Upper lobe of left lung (tissue), 6 donors: ENCODE measurements around the gene SLC5A5. TPM values are rescaled to one million over a fixed set of nuclear protein-coding genes. Genes with fewer than 3 reads are reported as not detected.

Experiments
- ATAC-seq, 2 donors: fragments of 200-7000 bp; cut with Tn5 transposase; one replicate each; pipeline ENCODE4 v1.9.1; 2022; ENCODE audit warnings: mild to moderate bottlenecking in 2 of 2, moderate library complexity in 2 of 2; ENCODE audit not compliant: low FRiP score in 2 of 2
- DNase-seq, 2 donors: peaks; one replicate each; pipeline ENCODE4 v3.0.0-alpha.2; 2019 to 2020
- H3K27ac ChIP-seq, 4 donors: fragments of 200-600 bp; sonication (generic); one replicate each; pipeline ENCODE4 v1.5.1; 2016 to 2019
- H3K27me3 ChIP-seq, 4 donors: fragments of 200-600 bp; sonication (generic); one replicate each; pipeline ENCODE4 v1.5.1; 2017 to 2019
- H3K36me3 ChIP-seq, 4 donors: fragments of 200-600 bp; sonication (generic); one replicate each; pipeline ENCODE4 v1.5.1; 2016 to 2019
- H3K4me1 ChIP-seq, 4 donors: fragments of 200-600 bp; sonication (generic); one replicate each; pipeline ENCODE4 v1.5.1; 2018 to 2019
- H3K4me3 ChIP-seq, 4 donors: fragments of 200-600 bp; sonication (generic); one replicate each; pipeline ENCODE4 v1.5.1; 2017 to 2019; ENCODE audit warnings: mild to moderate bottlenecking in 2 of 4, moderate library complexity in 1 of 4
- H3K9me3 ChIP-seq, 4 donors: fragments of 200-600 bp; sonication (generic); one replicate each; pipeline ENCODE4 v1.5.1; 2018 to 2019
- EP300 ChIP-seq, 4 donors: sonication (generic); formaldehyde crosslinking; IDR thresholded peaks; one replicate each; pipeline ENCODE4 v1.5.1; 2017; ENCODE audit warnings: antibody characterized with exemption in 4 of 4, control low read depth in 2 of 4
- POLR2A ChIP-seq, 4 donors: fragments of 450-650 bp; IDR thresholded peaks; one replicate each; pipeline ENCODE4 v1.5.1; 2016 to 2017; ENCODE audit warnings: antibody characterized with exemption in 4 of 4, mild to moderate bottlenecking in 2 of 4
- POLR2AphosphoS5 ChIP-seq, 2 donors: sonication (generic); formaldehyde crosslinking; IDR thresholded peaks; one replicate each; pipeline ENCODE4 v1.5.1; 2017; ENCODE audit warnings: antibody characterized with exemption in 2 of 2
- WGBS, 2 donors: methylation state at CpG; one replicate each; pipeline ENCODE4 v1.1.5; 2017 to 2018; 5-methylcytosine and 5-hydroxymethylcytosine counted together
- total RNA-seq, 6 donors: library from RNA; depleted of rRNA in 4 of 6; stranded (reverse); fragments of >200 nt in 4 of 6; gene quantifications; one replicate each; pipeline versions ENCODE4 v1.1.0 to v1.2.1, GENCODE V29; 2016 to 2021
- TF ChIP-seq, protein P1 (sequence below), 6 experiments: fragments of 450-650 bp in 4 of 6; fragments of 200-600 bp in 2 of 6; sonication (generic) in 2 of 6; IDR thresholded peaks; one replicate each; pipeline ENCODE4 v1.5.1; 2016 to 2019; ENCODE audit warnings: antibody characterized with exemption in 6 of 6
- donor health status: DM: no; HTN: no; CAD: no; lungs with moderate emphysema.
- donor health status: DM: no; HTN: yes; CAD: no; lungs with severe emphysema.

The SLC5A5 gene
- total RNA-seq, 6 donors from 2014 or later: under 0.01 to 0.15 TPM; not detected in 4

DNA sequence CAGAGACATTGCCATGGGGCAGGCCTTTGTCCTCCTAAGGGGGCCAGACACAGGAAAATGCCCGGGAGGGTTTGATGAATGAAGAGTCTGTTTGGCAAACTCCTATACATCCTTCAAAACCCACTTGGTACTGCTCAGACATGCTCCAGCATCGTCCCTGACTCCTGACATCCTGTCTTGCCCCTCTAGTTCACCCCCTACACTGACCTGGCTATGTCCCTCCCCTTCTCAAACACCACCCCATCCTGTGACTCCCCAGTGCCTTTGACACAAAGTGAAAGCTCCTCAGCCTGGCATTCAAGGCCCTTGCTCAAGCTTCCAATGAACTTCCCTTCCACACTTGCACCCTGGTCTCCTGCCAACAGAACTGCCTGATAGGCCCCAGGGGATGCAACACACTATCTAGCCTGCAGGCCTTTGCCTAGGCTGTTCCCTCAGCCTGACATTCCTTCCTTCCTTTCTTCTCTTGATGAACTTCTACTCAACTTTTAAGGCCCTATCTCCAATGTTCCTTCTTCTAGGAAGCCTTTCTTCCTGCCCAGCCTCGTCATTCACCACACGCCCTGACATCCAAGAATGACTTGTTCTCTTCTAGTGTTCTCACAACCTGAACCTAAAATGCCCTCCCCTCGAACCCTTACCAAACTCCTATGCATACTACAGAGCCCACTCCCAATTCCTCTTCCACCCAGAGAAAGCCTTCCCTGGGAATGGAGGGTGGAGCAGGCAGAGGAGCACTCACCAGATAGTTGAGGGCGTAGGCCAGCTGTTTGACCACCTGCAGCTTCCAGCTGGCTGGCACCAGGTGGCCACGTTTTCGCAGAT is 36.4 kb upstream of the SLC5A5 start:
- WGBS, 2 donors: 70 to 91% methylated on average over 8 of the region's 8 CpGs
- H3K27ac ChIP-seq: no peak overlapping the region
- no peak overlapping the region for H3K4me3 ChIP-seq
- no peaks in the 10 kb centered on the region for H3K27me3 ChIP-seq
- H3K4me1 ChIP-seq: peaks cover 0 to 10% (median 0%) of the 10 kb centered on the region in 4 donors
- TF ChIP-seq POLR2A (IDR thresholded peaks at IDR 0.05) (no peak), EP300 (IDR thresholded peaks at IDR 0.05) (no peak), POLR2AphosphoS5 (IDR thresholded peaks at IDR 0.05) (no peak)
- TF ChIP-seq, protein P1, sequence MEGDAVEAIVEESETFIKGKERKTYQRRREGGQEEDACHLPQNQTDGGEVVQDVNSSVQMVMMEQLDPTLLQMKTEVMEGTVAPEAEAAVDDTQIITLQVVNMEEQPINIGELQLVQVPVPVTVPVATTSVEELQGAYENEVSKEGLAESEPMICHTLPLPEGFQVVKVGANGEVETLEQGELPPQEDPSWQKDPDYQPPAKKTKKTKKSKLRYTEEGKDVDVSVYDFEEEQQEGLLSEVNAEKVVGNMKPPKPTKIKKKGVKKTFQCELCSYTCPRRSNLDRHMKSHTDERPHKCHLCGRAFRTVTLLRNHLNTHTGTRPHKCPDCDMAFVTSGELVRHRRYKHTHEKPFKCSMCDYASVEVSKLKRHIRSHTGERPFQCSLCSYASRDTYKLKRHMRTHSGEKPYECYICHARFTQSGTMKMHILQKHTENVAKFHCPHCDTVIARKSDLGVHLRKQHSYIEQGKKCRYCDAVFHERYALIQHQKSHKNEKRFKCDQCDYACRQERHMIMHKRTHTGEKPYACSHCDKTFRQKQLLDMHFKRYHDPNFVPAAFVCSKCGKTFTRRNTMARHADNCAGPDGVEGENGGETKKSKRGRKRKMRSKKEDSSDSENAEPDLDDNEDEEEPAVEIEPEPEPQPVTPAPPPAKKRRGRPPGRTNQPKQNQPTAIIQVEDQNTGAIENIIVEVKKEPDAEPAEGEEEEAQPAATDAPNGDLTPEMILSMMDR (IDR thresholded peaks at IDR 0.05): no peak
- H3K9me3 ChIP-seq: no peaks in the 10 kb centered on the region
- ATAC-seq (no peak), DNase-seq (no peak)
- peaks cover 0 to 94% (median 19%) of the 10 kb centered on the region in 4 donors for H3K36me3 ChIP-seq

DNA sequence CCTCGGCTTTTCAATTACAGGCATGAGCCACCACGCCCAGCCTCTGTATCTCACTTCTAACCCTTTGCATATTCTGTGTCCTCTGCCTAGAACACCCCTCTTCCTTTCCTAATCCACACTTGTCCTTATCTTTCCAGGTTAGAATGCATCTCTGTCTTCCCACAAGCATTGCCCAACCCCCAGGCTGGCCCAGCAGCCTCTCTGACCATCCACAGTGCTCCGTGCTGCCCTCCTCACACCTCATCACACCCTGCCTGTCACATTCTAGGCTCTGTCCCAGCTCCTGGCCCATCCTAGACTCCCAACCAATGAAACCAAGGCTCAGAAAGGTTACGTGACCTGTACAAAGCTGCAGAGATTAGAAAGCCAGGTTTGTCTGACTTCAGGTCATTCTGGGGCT is 35.2 kb upstream of the SLC5A5 start:
- H3K27ac ChIP-seq: no peak overlapping the region
- no peaks in the 10 kb centered on the region for H3K9me3 ChIP-seq
- 72 to 78% methylated on average over 4 of the region's 4 CpGs for WGBS, 2 donors
- H3K27me3 ChIP-seq: no peaks in the 10 kb centered on the region
- DNase-seq: no peak
- peaks cover 0 to 97% (median 21%) of the 10 kb centered on the region in 4 donors for H3K36me3 ChIP-seq
- TF ChIP-seq EP300 (IDR thresholded peaks at IDR 0.05) (no peak), POLR2AphosphoS5 (IDR thresholded peaks at IDR 0.05) (no peak), POLR2A (IDR thresholded peaks at IDR 0.05) (no peak)
- TF ChIP-seq, protein P1 (IDR thresholded peaks at IDR 0.05): no peak
- no peak overlapping the region for H3K4me3 ChIP-seq
- ATAC-seq: no peak
- peaks cover 0 to 6% (median 2%) of the 10 kb centered on the region in 4 donors for H3K4me1 ChIP-seq

DNA sequence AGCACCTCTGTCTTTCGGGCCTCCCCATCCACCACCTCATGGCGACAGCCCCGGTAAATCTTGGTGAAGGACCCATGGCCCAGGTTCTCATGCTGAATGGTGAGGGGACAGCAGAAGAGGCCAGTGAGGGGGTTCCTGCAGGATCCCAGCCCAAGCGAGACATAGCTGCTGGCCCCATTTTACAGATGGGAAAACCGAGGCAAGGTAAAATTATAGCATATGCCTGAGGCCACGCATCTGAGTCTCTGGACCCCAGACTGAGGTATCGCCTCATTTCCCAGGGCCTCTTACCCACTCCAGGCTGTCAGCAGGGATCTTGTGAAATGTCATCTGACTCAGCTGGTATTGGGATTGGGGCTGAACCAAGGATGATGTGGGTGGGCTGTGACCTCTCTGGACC is 33.8 kb upstream of the SLC5A5 start:
- peaks cover 0 to 95% (median 27%) of the 10 kb centered on the region in 4 donors for H3K36me3 ChIP-seq
- no peaks in the 10 kb centered on the region for H3K9me3 ChIP-seq
- no peak for ATAC-seq
- H3K4me1 ChIP-seq: peaks cover 0 to 21% (median 7%) of the 10 kb centered on the region in 4 donors
- TF ChIP-seq EP300 (IDR thresholded peaks at IDR 0.05): no peak
- TF ChIP-seq POLR2AphosphoS5 (IDR thresholded peaks at IDR 0.05): no peak
- TF ChIP-seq POLR2A (IDR thresholded peaks at IDR 0.05): no peak
- TF ChIP-seq, protein P1 (IDR thresholded peaks at IDR 0.05): no peak
- WGBS, 2 donors: 94 to 95% methylated on average over 6 to 7 of the region's 7 CpGs
- DNase-seq: no peak
- no peak overlapping the region for H3K4me3 ChIP-seq
- H3K27ac ChIP-seq: no peak overlapping the region
- no peaks in the 10 kb centered on the region for H3K27me3 ChIP-seq

DNA sequence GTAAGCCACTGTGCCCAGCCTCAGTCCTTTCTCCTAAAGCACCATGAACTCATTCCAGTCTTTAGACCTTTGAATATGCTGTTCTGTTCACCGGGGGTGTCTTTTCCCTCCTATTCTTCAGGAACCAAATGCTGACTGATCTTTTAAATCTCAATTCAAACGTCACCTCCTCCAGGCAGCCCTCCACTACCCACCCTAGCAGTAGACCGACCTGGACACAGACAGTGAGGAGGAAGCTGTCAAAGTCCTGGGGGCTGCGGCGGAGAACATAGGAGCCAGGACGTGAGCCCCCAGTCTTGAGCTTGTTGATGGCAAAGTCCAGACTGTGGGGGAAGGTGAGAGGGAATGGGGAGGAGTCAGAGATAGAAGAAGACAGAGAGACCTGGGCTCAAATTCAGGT is 31.7 kb upstream of the SLC5A5 start:
- DNase-seq (no peak), ATAC-seq (no peak)
- Histone ChIP-seq H3K36me3 (peaks cover 0 to 82% (median 27%) of the 10 kb centered on the region in 4 donors), H3K27ac (no peak overlapping the region), H3K9me3 (no peaks in the 10 kb centered on the region), H3K27me3 (no peaks in the 10 kb centered on the region), H3K4me3 (no peak overlapping the region), H3K4me1 (peaks cover 0 to 24% (median 10%) of the 10 kb centered on the region in 4 donors)
- TF ChIP-seq EP300 (IDR thresholded peaks at IDR 0.05): no peak
- TF ChIP-seq POLR2A (IDR thresholded peaks at IDR 0.05): no peak
- TF ChIP-seq POLR2AphosphoS5 (IDR thresholded peaks at IDR 0.05): no peak
- TF ChIP-seq, protein P1 (IDR thresholded peaks at IDR 0.05): no peak
- 88 to 92% methylated on average over 6 of the region's 6 CpGs for WGBS, 2 donors
